Omental fat pad (tissue), 4 donors: ENCODE measurements around the gene ARRDC3. TPM values are rescaled to one million over a fixed set of nuclear protein-coding genes. Genes with fewer than 3 reads are reported as not detected.

ENCODE experiments used
- ATAC-seq: fragments of 150-250 bp; one replicate; pipeline ENCODE4 v1.9.1; 2016; ENCODE audit warnings: mild to moderate bottlenecking, moderate library complexity; ENCODE audit not compliant: low FRiP score
- DNase-seq: peaks from one replicate; pipeline ENCODE4 v3.0.0-alpha.2; 2019; ENCODE audit warnings: low spot score
- total RNA-seq, 4 donors: library from RNA; depleted of rRNA; stranded (reverse); fragments of >200 nt; gene quantifications; one replicate each; pipeline ENCODE4 v1.1.0, GENCODE V29; 2016
- TF ChIP-seq, protein P1 (sequence below), 3 donors: fragments of 450-650 bp; IDR thresholded peaks; one replicate each; pipeline ENCODE4 v1.5.1; 2016 to 2017; ENCODE audit warnings: antibody characterized with exemption in 3 of 3, mild to moderate bottlenecking in 3 of 3, moderate library complexity in 2 of 3

The ARRDC3 gene
- total RNA-seq, 4 donors from 2014 or later: 36.8 to 87.0 (median 61.0) TPM

DNA sequence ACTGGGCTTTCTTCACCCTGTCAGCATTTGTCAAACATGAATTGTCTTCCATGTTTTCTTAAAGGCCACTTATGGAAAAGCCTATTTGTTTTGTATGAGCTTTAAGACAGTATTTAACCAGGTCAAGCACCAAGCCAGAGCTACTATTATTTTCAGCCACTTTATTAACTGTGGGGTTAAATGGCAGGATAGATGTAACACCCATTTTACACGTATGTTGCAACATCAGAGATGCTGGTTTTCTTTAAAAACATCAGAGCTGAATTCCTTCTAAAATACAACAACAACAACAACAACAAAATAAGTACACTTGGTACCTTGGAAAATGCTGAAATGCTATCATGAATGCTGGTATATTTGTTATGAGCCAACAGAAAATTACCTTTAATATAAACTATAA lies 13.6 kb downstream of the ARRDC3 start:
- TF ChIP-seq, protein P1, sequence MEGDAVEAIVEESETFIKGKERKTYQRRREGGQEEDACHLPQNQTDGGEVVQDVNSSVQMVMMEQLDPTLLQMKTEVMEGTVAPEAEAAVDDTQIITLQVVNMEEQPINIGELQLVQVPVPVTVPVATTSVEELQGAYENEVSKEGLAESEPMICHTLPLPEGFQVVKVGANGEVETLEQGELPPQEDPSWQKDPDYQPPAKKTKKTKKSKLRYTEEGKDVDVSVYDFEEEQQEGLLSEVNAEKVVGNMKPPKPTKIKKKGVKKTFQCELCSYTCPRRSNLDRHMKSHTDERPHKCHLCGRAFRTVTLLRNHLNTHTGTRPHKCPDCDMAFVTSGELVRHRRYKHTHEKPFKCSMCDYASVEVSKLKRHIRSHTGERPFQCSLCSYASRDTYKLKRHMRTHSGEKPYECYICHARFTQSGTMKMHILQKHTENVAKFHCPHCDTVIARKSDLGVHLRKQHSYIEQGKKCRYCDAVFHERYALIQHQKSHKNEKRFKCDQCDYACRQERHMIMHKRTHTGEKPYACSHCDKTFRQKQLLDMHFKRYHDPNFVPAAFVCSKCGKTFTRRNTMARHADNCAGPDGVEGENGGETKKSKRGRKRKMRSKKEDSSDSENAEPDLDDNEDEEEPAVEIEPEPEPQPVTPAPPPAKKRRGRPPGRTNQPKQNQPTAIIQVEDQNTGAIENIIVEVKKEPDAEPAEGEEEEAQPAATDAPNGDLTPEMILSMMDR (IDR thresholded peaks at IDR 0.05): no peak
- ATAC-seq (no peak), DNase-seq (no peak)

DNA sequence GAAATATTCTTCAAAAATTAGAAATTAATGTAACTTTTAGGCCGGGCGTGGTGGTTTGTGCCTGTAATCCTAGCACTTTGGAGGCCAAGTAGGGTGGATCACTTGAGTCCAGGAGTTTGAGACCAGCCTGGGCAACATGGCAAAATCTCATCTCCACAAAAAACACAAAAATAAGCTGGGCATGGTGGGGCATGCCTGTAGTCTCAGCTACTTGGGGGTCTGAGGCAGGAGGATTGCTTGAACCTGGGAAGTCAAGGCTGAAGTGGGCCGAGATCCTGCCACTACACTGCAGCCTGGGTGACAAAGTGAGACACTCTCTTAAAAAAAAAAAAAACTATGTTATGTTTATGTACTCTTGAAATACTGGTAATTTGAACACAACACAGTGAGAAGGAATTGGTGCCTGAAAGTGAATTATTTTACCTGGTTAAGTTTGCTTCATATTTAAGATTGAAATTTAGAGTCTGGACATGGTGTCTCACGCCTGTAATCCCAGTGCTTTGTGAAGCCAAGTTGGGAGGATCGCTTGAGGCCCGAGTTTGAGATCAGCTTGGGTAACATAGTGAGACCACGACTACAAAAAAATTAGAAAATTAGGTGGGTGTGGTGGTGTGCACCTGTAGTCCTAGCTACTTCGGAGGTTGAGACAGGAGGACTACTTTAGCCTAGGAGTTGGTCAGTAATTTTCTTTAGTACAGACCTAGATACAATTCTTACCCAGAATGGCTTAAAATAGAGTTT lies 15.0 kb downstream of the ARRDC3 start:
- ATAC-seq (no peak), DNase-seq (no peak)
- TF ChIP-seq, protein P1 (IDR thresholded peaks at IDR 0.05): no peak

DNA sequence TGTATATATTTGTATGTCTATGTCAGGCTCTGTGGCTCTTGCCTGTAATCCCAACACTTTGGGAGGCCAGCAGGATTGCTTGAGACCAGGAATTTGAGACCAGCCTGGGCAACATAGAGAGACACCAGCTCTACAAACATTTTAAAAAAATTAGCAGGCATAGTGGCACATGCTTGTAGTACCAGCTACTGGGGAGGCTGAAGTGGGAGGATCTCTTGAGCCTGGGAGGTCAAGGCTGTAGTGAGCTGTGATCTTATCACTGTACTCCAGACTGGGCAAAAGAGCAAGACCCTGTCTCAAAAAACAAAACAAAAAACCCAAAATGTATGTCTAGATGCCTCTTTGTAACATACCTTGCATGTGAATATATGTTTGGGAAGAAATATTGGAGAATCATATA lies 15.8 kb downstream of the ARRDC3 start:
- DNase-seq: no peak
- TF ChIP-seq, protein P1 (IDR thresholded peaks at IDR 0.05): no peak
- ATAC-seq: no peak

DNA sequence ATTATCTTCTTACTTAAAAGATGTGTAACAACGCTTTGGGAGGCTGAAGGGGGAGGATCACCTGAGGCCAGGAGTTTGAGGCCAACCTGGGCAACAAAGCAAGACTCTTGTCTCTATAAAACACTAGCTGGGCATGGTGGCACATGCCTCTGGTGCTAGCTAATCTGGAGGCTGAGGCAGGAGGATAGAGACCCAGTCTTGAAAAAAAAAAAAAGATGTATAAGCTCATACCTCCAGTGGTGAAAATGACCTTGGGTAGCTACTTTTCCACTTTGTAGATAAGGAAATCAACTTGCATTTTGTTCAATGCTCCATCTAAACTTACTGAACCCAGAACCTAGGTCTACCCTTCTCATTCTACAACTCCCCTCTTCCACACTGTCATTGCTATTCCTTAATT lies 16.6 kb downstream of the ARRDC3 start:
- DNase-seq (no peak), ATAC-seq (no peak)
- TF ChIP-seq, protein P1 (IDR thresholded peaks at IDR 0.05): no peak

DNA sequence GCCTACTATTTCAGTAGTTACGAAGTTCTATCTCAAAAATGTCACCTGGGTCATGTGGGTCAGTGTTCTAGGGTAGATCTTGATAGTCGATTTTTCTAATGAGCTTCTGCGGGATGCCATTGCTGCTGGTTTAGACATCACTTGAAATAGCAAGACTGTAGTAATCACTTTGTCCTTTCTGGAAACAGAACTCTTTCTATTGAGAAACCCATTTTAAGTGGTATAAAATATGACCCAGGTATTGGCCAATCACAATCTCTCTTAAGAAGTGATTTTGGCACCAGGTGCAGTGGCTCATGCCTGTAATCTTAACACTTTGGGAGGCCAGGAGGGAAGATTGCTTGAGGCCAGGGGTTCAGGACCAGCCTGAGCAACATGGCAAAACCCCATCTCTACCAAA lies 17.6 kb downstream of the ARRDC3 start:
- TF ChIP-seq, protein P1 (IDR thresholded peaks at IDR 0.05): no peak
- no peak for ATAC-seq
- DNase-seq: no peak

DNA sequence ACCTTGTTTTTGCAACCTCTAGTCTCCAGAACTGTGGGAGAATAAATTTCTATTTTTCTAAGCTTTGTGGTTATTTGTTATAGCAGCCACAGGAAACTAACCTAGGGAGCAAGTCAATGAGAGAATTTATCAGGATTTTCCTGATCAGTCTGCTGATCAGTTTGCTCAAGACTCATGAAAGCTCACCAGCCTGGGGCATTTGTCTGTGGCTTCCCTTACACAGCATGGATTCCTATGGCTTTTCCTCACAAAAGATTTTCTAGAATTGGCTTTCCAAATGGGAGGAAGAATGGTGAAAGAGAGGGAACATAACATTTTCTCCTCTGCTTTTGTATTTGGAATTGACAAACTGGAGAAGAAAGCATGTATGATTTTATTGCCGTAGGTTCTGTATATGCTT lies 20.2 kb downstream of the ARRDC3 start:
- TF ChIP-seq, protein P1 (IDR thresholded peaks at IDR 0.05): no peak
- ATAC-seq (no peak), DNase-seq (no peak)

DNA sequence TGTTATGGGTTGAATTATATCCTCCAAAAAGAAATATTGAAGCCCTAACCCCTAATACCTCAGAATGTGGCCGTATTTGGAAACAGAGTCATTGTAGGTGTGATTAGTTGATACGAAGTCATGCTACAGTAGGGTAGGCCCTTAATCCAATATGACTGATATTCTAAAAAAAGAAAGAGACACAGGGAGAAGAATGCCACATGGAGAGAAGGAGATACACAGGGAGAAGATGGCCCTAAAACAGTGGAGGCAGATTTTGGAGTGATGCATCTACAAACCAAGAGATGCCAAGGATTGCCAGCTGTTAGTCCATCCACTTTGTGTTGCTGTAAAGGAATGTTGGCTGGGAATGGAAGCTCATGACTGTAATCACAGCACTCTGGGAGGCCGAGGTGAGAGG lies 21.3 kb downstream of the ARRDC3 start:
- TF ChIP-seq, protein P1 (IDR thresholded peaks at IDR 0.05): no peak
- ATAC-seq (no peak), DNase-seq (no peak)
